HG02759 (cell line): ENCODE results near the gene RNPC3.
"Not testable (repeated sequence)": the region's sequence is repeated elsewhere in the genome, so short reads cannot be mapped to it uniquely, and the experiment has no call there.

Experiments used
- ATAC-seq: cut with Tn5 transposase; IDR thresholded peaks from one replicate; pipeline ENCODE4 v1.9.1; 2021; ENCODE audit warnings: mild to moderate bottlenecking, moderate library complexity; ENCODE audit not compliant: unreplicated experiment

RNPC3 gene

DNA sequence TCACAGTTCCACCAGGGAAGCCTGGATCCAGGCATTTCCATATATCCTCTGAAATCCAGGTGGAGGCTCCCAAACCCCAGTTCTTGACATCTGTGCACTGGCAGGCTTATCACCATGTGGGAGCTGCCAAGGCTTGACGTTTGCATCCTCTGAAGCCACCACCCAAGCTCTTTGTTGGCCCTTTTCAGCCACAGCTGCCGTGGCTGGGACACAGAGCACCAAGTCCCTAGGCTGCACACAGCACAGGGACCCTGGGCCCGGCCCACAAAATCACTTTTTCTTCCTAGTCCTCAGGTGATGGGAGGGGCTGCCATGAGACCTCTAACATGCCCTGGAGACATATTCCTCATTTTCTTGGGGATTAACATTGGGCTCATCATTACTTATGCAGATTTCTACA is 22.3 kb downstream of the RNPC3 start:
- no peak for ATAC-seq

- ATAC-seq, result no peak
These were observed 34.9 kb downstream of the RNPC3 start for GRCh38 chr1:103560427-103560826.

DNA sequence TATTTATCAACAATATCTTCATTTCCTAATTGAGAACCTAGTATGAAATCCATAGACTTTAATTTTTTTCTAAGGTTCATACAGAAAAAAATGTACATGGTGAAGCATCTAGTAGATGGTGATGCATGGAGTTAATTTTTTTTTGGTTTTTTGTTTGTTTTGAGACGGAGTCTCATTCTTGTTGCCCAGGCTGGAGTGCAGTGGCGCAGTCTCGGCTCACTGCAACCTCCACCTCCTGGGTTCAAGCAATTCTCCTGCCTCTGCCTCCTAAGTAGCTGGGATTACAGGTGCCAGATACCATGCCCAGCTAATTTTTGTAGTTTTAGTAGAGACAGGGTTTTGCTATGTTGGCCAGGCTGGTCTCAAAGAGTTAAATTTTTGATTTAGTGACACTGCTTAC is 35.6 kb downstream of the RNPC3 start:
- not testable (repeated sequence) for ATAC-seq

DNA sequence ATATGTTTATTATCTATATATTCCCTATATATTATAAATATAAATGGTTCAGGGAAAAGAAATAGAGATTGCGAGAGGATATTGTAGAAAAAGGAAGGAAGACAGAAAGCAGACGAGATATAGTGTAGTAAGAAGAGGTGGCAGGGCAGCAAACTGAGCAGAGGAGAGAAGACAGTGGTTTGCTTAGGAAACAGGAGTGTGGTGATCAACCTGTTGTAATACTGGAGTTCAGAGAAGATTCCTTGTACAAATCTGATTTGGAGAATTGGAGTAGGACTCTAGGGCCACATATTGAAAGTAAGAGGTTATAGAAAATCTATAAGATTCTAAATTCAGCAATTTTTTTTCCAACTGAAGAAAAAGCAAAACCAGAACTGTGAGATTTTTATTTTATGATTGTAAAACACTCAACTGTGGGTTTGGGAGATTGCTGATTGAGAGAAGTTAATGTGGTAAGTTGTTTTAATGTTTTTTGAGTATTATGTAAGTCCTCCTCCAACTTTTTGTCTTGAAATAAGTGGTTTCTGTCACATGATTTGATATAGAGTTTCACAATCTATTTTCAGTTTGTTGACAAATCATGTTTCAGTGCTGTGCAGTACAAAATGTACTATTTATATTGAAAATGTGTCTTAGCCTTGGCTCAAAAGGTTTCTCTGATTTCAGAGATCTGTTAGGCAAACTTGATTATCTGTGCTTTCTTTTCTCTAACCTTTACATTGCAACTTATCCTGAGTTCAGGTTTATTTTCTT is 36.3 kb downstream of the RNPC3 start:
- ATAC-seq, result peak; percentile 76

DNA sequence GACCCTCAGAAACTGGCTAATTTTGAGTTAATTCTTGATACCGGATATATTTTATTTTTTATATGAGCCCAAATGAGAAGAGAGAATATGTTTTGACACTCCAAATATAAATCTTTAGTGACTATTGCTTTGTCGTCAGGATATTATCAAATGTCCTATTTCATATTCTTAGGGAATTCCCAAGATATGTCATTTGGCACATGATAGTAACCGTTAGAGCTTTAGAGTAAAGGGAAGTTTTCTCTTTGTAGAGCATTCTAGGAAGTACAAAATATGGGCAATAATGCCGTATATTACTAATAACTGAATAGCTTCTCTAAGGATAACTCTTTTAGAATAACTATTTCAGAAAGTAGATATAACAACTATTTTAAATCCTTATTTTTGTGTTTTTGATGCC is 37.6 kb downstream of the RNPC3 start:
- ATAC-seq, result no peak

- ATAC-seq, result no peak
These were observed 44.0 kb downstream of the RNPC3 start for GRCh38 chr1:103569493-103569892.

GRCh38 chr1:103571289-103571688 is 45.8 kb downstream of the RNPC3 start, which contains the start of gene AMY2B:
Gene AMY2B, plus strand, starts transcription at chr1:103571589. Its CDS starts 14 bp downstream, at chr1:103571603.
- ATAC-seq, result not testable (repeated sequence)

GRCh38 chr1:103576065-103576464 is 50.6 kb downstream of the RNPC3 start:
- ATAC-seq, result no peak

GRCh38 chr1:103576784-103577183 is 51.3 kb downstream of the RNPC3 start:
- ATAC-seq, result not testable (repeated sequence)

GRCh38 chr1:103582464-103582863 is 57.0 kb downstream of the RNPC3 start:
- no peak for ATAC-seq

DNA sequence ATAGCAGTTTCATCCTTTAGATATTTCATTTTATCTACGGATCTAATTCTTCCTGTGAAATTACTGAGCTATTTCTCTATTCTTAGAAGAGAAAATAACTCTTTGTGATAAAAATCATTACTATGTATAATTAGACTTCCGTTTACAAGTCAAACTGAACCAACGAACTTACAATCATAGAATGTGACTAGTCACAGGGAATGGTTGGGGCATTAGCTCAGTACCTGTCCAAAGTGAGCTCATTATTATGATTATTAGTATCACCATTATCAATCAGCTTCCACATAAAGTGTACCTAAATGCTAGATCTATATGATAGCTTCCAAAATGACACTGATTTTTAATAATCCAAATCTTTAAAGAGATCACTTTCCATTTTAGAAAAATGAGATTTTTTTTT is 58.4 kb downstream of the RNPC3 start:
- no peak for ATAC-seq

DNA sequence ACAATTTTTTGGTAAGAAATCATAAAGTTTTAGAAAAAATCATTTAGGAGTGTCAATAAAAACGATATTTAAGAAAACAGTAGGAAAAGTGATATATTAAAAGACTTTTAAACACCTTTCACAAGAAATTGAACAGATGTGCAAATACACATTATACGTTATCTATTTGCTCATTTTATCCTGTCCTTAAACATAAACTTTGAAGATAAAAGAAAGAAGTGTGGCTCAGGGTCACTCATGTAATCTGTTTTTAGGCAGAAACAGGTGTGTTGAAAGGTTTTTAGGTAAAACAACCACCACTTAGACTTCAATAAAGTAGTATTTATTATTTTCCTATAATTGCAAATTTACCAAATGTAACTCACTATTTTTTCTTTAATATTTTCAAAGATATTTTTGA is 59.0 kb downstream of the RNPC3 start:
- no peak for ATAC-seq

- not testable (repeated sequence) for ATAC-seq
These were observed 77.2 kb downstream of the RNPC3 start for GRCh38 chr1:103602740-103603139.
